Astrocyte (in vitro differentiated cells and primary cell): Measurements from ENCODE around the gene HOXA13.

ENCODE experiments used
- EZH2 ChIP-seq: IDR thresholded peaks from 2 replicates; pipeline ENCODE4 v1.6.1; 2012; ENCODE audit warnings: mild to moderate bottlenecking, low read length, inconsistent platforms; ENCODE audit not compliant: insufficient read depth
- TF ChIP-seq, protein P1 (sequence below): IDR thresholded peaks from 2 replicates; pipeline ENCODE4 v1.5.1; 2011; ENCODE audit warnings: low read depth, mild to moderate bottlenecking, inconsistent platforms, low read length, moderate library complexity; ENCODE audit not compliant: insufficient read depth

DNA sequence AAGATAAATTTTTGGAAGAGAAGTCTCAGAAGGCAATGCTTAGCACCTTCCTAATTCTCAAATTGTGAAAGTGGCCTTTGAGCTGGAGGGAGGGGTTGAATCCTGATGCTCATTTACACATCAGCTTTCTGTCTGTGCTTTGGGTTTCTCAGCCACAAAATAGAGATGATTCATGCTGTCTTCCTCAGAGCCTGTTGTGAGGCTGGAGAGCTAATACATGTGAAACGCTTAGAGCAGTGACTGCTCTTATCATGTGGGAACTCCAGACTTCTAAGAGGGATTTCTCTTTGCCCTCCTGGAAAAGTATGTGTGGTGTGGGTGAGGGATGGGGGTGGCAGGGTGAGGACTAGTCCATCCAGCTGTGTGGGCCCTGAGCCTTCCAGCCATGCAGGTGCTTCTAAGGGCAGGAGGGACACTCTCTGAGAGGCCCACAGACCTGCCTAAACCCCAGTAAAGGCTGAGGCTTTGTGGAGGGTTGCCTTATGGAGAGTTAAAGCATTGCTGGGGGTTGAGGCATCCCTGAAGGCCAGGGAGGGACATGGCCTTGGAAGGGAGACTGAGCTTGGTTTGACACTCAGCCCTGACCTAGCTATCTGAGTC is 37.9 kb upstream of the HOXA13 start:
- no peak for TF ChIP-seq EZH2
- TF ChIP-seq, protein P1, sequence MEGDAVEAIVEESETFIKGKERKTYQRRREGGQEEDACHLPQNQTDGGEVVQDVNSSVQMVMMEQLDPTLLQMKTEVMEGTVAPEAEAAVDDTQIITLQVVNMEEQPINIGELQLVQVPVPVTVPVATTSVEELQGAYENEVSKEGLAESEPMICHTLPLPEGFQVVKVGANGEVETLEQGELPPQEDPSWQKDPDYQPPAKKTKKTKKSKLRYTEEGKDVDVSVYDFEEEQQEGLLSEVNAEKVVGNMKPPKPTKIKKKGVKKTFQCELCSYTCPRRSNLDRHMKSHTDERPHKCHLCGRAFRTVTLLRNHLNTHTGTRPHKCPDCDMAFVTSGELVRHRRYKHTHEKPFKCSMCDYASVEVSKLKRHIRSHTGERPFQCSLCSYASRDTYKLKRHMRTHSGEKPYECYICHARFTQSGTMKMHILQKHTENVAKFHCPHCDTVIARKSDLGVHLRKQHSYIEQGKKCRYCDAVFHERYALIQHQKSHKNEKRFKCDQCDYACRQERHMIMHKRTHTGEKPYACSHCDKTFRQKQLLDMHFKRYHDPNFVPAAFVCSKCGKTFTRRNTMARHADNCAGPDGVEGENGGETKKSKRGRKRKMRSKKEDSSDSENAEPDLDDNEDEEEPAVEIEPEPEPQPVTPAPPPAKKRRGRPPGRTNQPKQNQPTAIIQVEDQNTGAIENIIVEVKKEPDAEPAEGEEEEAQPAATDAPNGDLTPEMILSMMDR, result no peak
